ENCODE measurements around the gene BCL11A. TPM values are rescaled to one million over a fixed set of nuclear protein-coding genes. Genes with fewer than 3 reads are reported as not detected.

The BCL11A gene
- total and polyA plus RNA-seq, 2 experiments from 2014 or later, result 3.5 to 8.9 TPM

GRCh38 chr2:60512062-60512622, 41.3 kb downstream of the BCL11A start:
- Histone ChIP-seq H3K4me1 (ENCODE audit: insufficient read depth) (peaks cover 24% of the 10 kb centered on the region), H3K9me2 (ENCODE audit: insufficient read depth) (no peaks in the 10 kb centered on the region), H3K27ac (no peak overlapping the region), H3K4me2 (ENCODE audit: unreplicated experiment) (no peak overlapping the region), H4K20me1 (ENCODE audit: insufficient read depth) (no peaks in the 10 kb centered on the region), H3K36me3 (ENCODE audit: low read depth) (no peaks in the 10 kb centered on the region), H3F3A (ENCODE audit: insufficient read depth) (peaks cover 23% of the 10 kb centered on the region), H3K9ac (no peak overlapping the region), H3K27me3 (replicated peaks; ENCODE audit: insufficient read depth) (no peaks in the 10 kb centered on the region), H2AFZ (no peak overlapping the region), H3K79me2 (ENCODE audit: insufficient read depth) (no peaks in the 10 kb centered on the region), H3K4me3 (no peak overlapping the region), H3K9me3 (ENCODE audit: low read depth) (no peaks in the 10 kb centered on the region)
- TF ChIP-seq EZH2phosphoT487 (IDR thresholded peaks at IDR 0.05; ENCODE audit: insufficient read depth, low read depth) (no peak), EZH2 (IDR thresholded peaks at IDR 0.05; ENCODE audit: insufficient read depth, poor library complexity, severe bottlenecking) (no peak)
- DNase-seq, result no peak
- WGBS, 2 experiments (ENCODE audit: low coverage in 1 of 2, low lambda C conversion rate in 2 of 2, missing lambda C conversion rate in 2 of 2), result 88 to 100% methylated on average over 4 of the region's 4 CpGs
- in situ Hi-C loops (cut with MboI), result no loop called here

GRCh38 chr2:60510713-60511112, 42.7 kb downstream of the BCL11A start:
- H3K9me3 ChIP-seq (ENCODE audit: low read depth), result no peaks in the 10 kb centered on the region
- no peak overlapping the region for H2AFZ ChIP-seq
- H3F3A ChIP-seq (ENCODE audit: insufficient read depth), result peaks cover 9% of the 10 kb centered on the region
- peaks cover 9% of the 10 kb centered on the region for H3K4me1 ChIP-seq (ENCODE audit: insufficient read depth)
- no peak overlapping the region for H3K4me3 ChIP-seq
- H3K9ac ChIP-seq, result no peak overlapping the region
- H4K20me1 ChIP-seq (ENCODE audit: insufficient read depth), result no peaks in the 10 kb centered on the region
- H3K27ac ChIP-seq, result no peak overlapping the region
- no peaks in the 10 kb centered on the region for H3K9me2 ChIP-seq (ENCODE audit: insufficient read depth)
- in situ Hi-C loops (cut with MboI), result no loop called here
- 93 to 100% methylated on average over 2 of the region's 2 CpGs for whole genome bisulfite sequencing, 2 experiments (ENCODE audit: low coverage in 1 of 2, low lambda C conversion rate in 2 of 2, missing lambda C conversion rate in 2 of 2)
- H3K27me3 ChIP-seq (replicated peaks; ENCODE audit: insufficient read depth), result no peaks in the 10 kb centered on the region
- no peaks in the 10 kb centered on the region for H3K36me3 ChIP-seq (ENCODE audit: low read depth)
- DNase-seq, result no peak
- no peaks in the 10 kb centered on the region for H3K79me2 ChIP-seq (ENCODE audit: insufficient read depth)
- no peak for TF ChIP-seq EZH2 (IDR thresholded peaks at IDR 0.05; ENCODE audit: insufficient read depth, poor library complexity, severe bottlenecking)
- no peak for TF ChIP-seq EZH2phosphoT487 (IDR thresholded peaks at IDR 0.05; ENCODE audit: insufficient read depth, low read depth)
- H3K4me2 ChIP-seq (ENCODE audit: unreplicated experiment), result no peak overlapping the region

GRCh38 chr2:60509066-60509465, 44.4 kb downstream of the BCL11A start:
- Histone ChIP-seq H3K27ac (no peak overlapping the region), H3F3A (ENCODE audit: insufficient read depth) (no peaks in the 10 kb centered on the region), H3K9me2 (ENCODE audit: insufficient read depth) (no peaks in the 10 kb centered on the region), H2AFZ (no peak overlapping the region), H3K4me3 (no peak overlapping the region), H3K36me3 (ENCODE audit: low read depth) (no peaks in the 10 kb centered on the region), H3K27me3 (replicated peaks; ENCODE audit: insufficient read depth) (no peaks in the 10 kb centered on the region), H3K9me3 (ENCODE audit: low read depth) (no peaks in the 10 kb centered on the region), H3K4me1 (ENCODE audit: insufficient read depth) (peaks cover 4% of the 10 kb centered on the region; the same call in 1 of the 2 replicates), H4K20me1 (ENCODE audit: insufficient read depth) (no peaks in the 10 kb centered on the region), H3K9ac (no peak overlapping the region), H3K4me2 (ENCODE audit: unreplicated experiment) (no peak overlapping the region), H3K79me2 (ENCODE audit: insufficient read depth) (no peaks in the 10 kb centered on the region)
- in situ Hi-C loops (cut with MboI), result no loop called here
- TF ChIP-seq EZH2phosphoT487 (IDR thresholded peaks at IDR 0.05; ENCODE audit: insufficient read depth, low read depth), result no peak
- no peak for TF ChIP-seq EZH2 (IDR thresholded peaks at IDR 0.05; ENCODE audit: insufficient read depth, poor library complexity, severe bottlenecking)
- WGBS, 2 experiments (ENCODE audit: low coverage in 1 of 2, low lambda C conversion rate in 2 of 2, missing lambda C conversion rate in 2 of 2), result 65 to 69% methylated on average over 8 of the region's 8 CpGs
- DNase-seq, result no peak

- in situ Hi-C loops (cut with MboI), result no loop called here
- Histone ChIP-seq H3K27ac (no peak overlapping the region), H3F3A (ENCODE audit: insufficient read depth) (no peaks in the 10 kb centered on the region), H4K20me1 (ENCODE audit: insufficient read depth) (no peaks in the 10 kb centered on the region), H3K4me3 (no peak overlapping the region), H3K9ac (no peak overlapping the region), H3K27me3 (replicated peaks; ENCODE audit: insufficient read depth) (no peaks in the 10 kb centered on the region), H3K79me2 (ENCODE audit: insufficient read depth) (no peaks in the 10 kb centered on the region), H3K4me2 (ENCODE audit: unreplicated experiment) (no peak overlapping the region), H2AFZ (no peak overlapping the region), H3K9me3 (ENCODE audit: low read depth) (no peaks in the 10 kb centered on the region), H3K4me1 (ENCODE audit: insufficient read depth) (peaks cover 7% of the 10 kb centered on the region; the same call in 1 of the 2 replicates), H3K9me2 (ENCODE audit: insufficient read depth) (no peaks in the 10 kb centered on the region), H3K36me3 (ENCODE audit: low read depth) (no peaks in the 10 kb centered on the region)
- TF ChIP-seq EZH2 (IDR thresholded peaks at IDR 0.05; ENCODE audit: insufficient read depth, poor library complexity, severe bottlenecking), result no peak
- no peak for TF ChIP-seq EZH2phosphoT487 (IDR thresholded peaks at IDR 0.05; ENCODE audit: insufficient read depth, low read depth)
- no peak for DNase-seq
- 93 to 97% methylated on average over 8 of the region's 8 CpGs for WGBS, 2 experiments (ENCODE audit: low coverage in 1 of 2, low lambda C conversion rate in 2 of 2, missing lambda C conversion rate in 2 of 2)
Measured at GRCh38 chr2:60508339-60508917, 45.0 kb downstream of the BCL11A start.

All from GM23248 (cell line).